NCI-H2171 treated with DMSO at 0.1 percent for 48 hours (cell line): ENCODE results near the gene EIF4B.
A peak's percentile ranks its signal among the peaks of the same experiment; 100 is the strongest.

ENCODE experiments used
- DNase-seq: peaks from one replicate; lab custom pipeline; 2025; lab: John Stamatoyannopoulos, UW

EIF4B gene

GRCh38 chr12:53068811-53069585 is 62.7 kb downstream of the EIF4B start:
- no peak for DNase-seq

- DNase-seq: no peak
Measured at GRCh38 chr12:53069621-53070410, 63.6 kb downstream of the EIF4B start.

- no peak for DNase-seq
Measured at GRCh38 chr12:53070877-53071492, 64.7 kb downstream of the EIF4B start.

GRCh38 chr12:53071591-53072551 is 65.6 kb downstream of the EIF4B start:
- DNase-seq: no peak

- no peak for DNase-seq
Measured at GRCh38 chr12:53073881-53074280, 67.6 kb downstream of the EIF4B start.

- no peak for DNase-seq
Measured at GRCh38 chr12:53074283-53074998, 68.2 kb downstream of the EIF4B start.

- DNase-seq: no peak
Measured at GRCh38 chr12:53074999-53075370, 68.7 kb downstream of the EIF4B start.

GRCh38 chr12:53076461-53076860 is 70.2 kb downstream of the EIF4B start:
- no peak for DNase-seq

- no peak for DNase-seq
Measured at GRCh38 chr12:53077030-53077429, 70.8 kb downstream of the EIF4B start.

GRCh38 chr12:53078425-53079225 is 72.4 kb downstream of the EIF4B start:
- DNase-seq: peak; percentile 61

- DNase-seq: peak; percentile 93
Measured at GRCh38 chr12:53079226-53080117, 73.2 kb downstream of the EIF4B start, which contains the start of gene SPRYD3. Gene SPRYD3, minus strand, starts transcription at chr12:53079390. Its CDS starts 57 bp downstream, at chr12:53079333.

- no peak for DNase-seq
Measured at GRCh38 chr12:53082637-53083175, 76.5 kb downstream of the EIF4B start.

GRCh38 chr12:53086361-53086760 is 80.1 kb downstream of the EIF4B start:
- no peak for DNase-seq

- DNase-seq: no peak
Measured at GRCh38 chr12:53090105-53090504, 83.8 kb downstream of the EIF4B start.

- no peak for DNase-seq
Measured at GRCh38 chr12:53090554-53090953, 84.3 kb downstream of the EIF4B start.

GRCh38 chr12:53091756-53092155 is 85.5 kb downstream of the EIF4B start:
- no peak for DNase-seq
